ENCODE results near the gene RRP1. TPM values are rescaled to one million over a fixed set of nuclear protein-coding genes. Genes with fewer than 3 reads are reported as not detected.

RRP1 gene
- total RNA-seq, 2 donors from 2014 or later, result 5.7 to 10.0 TPM

- Histone ChIP-seq H3K36me3 (peaks cover 17% of the 10 kb centered on the region), H3K27ac (no peak overlapping the region), H3K9me3 (no peaks in the 10 kb centered on the region), H3K27me3 (no peaks in the 10 kb centered on the region), H3K4me3 (no peak overlapping the region), H3K4me1 (peaks cover 0 to 26% of the 10 kb centered on the region in 2 donors)
- TF ChIP-seq CTCF (IDR thresholded peaks at IDR 0.05), result no peak
- no peak for DNase-seq (ENCODE audit: low spot score)
These were observed 19.2 kb upstream of the RRP1 start for GRCh38 chr21:43770066-43770655.

- Histone ChIP-seq H3K4me3 (no peak overlapping the region), H3K27me3 (no peaks in the 10 kb centered on the region), H3K9me3 (no peaks in the 10 kb centered on the region), H3K4me1 (peaks cover 0 to 30% of the 10 kb centered on the region in 2 donors), H3K36me3 (peaks cover 17% of the 10 kb centered on the region), H3K27ac (no peak overlapping the region)
- no peak for DNase-seq (ENCODE audit: low spot score)
- no peak for TF ChIP-seq CTCF (IDR thresholded peaks at IDR 0.05)
These were observed 18.1 kb upstream of the RRP1 start for GRCh38 chr21:43771199-43771675.

GRCh38 chr21:43771698-43772424, 17.5 kb upstream of the RRP1 start:
- no peaks in the 10 kb centered on the region for H3K9me3 ChIP-seq
- DNase-seq (ENCODE audit: low spot score), result no peak
- H3K36me3 ChIP-seq, result peaks cover 17% of the 10 kb centered on the region
- H3K27me3 ChIP-seq, result no peaks in the 10 kb centered on the region
- no peak for TF ChIP-seq CTCF (IDR thresholded peaks at IDR 0.05)
- no peak overlapping the region for H3K4me3 ChIP-seq
- peaks cover 0 to 30% of the 10 kb centered on the region in 2 donors for H3K4me1 ChIP-seq
- H3K27ac ChIP-seq, result no peak overlapping the region

GRCh38 chr21:43772425-43772821, 17.0 kb upstream of the RRP1 start:
- no peaks in the 10 kb centered on the region for H3K27me3 ChIP-seq
- H3K9me3 ChIP-seq, result no peaks in the 10 kb centered on the region
- peaks cover 0 to 30% of the 10 kb centered on the region in 2 donors for H3K4me1 ChIP-seq
- no peak overlapping the region for H3K27ac ChIP-seq
- no peak for TF ChIP-seq CTCF (IDR thresholded peaks at IDR 0.05)
- DNase-seq (ENCODE audit: low spot score), result no peak
- no peak overlapping the region for H3K4me3 ChIP-seq
- H3K36me3 ChIP-seq, result peaks cover 17% of the 10 kb centered on the region

GRCh38 chr21:43774163-43774562, 15.2 kb upstream of the RRP1 start:
- no peak overlapping the region for H3K27ac ChIP-seq
- no peak for DNase-seq (ENCODE audit: low spot score)
- no peak overlapping the region for H3K4me3 ChIP-seq
- peaks cover 0 to 20% of the 10 kb centered on the region in 2 donors for H3K4me1 ChIP-seq
- no peaks in the 10 kb centered on the region for H3K27me3 ChIP-seq
- H3K36me3 ChIP-seq, result peaks cover 17% of the 10 kb centered on the region
- TF ChIP-seq CTCF (IDR thresholded peaks at IDR 0.05), result no peak
- no peaks in the 10 kb centered on the region for H3K9me3 ChIP-seq
